ENCODE measurements around the gene ADAM12. TPM values are rescaled to one million over a fixed set of nuclear protein-coding genes. Genes with fewer than 3 reads are reported as not detected.

ADAM12 gene
- total and polyA plus RNA-seq, 7 donors: under 0.01 to 0.82 (median 0.46) TPM; not detected in 1

- H3K27me3 ChIP-seq: no peaks in the 10 kb centered on the region
- H3K36me3 ChIP-seq: no peaks in the 10 kb centered on the region
- WGBS, 2 donors: 86 to 89% methylated on average over 2 of the region's 2 CpGs
- no peak for DNase-seq
- no peak overlapping the region for H3K27ac ChIP-seq
- H3K4me3 ChIP-seq: no peak overlapping the region
- no peaks in the 10 kb centered on the region for H3K9me3 ChIP-seq
- TF ChIP-seq EP300 (IDR thresholded peaks at IDR 0.05) (no peak), POLR2A (IDR thresholded peaks at IDR 0.05) (no peak), POLR2AphosphoS5 (IDR thresholded peaks at IDR 0.05) (no peak)
- TF ChIP-seq, protein P1, sequence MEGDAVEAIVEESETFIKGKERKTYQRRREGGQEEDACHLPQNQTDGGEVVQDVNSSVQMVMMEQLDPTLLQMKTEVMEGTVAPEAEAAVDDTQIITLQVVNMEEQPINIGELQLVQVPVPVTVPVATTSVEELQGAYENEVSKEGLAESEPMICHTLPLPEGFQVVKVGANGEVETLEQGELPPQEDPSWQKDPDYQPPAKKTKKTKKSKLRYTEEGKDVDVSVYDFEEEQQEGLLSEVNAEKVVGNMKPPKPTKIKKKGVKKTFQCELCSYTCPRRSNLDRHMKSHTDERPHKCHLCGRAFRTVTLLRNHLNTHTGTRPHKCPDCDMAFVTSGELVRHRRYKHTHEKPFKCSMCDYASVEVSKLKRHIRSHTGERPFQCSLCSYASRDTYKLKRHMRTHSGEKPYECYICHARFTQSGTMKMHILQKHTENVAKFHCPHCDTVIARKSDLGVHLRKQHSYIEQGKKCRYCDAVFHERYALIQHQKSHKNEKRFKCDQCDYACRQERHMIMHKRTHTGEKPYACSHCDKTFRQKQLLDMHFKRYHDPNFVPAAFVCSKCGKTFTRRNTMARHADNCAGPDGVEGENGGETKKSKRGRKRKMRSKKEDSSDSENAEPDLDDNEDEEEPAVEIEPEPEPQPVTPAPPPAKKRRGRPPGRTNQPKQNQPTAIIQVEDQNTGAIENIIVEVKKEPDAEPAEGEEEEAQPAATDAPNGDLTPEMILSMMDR (IDR thresholded peaks at IDR 0.05): no peak
- no peaks in the 10 kb centered on the region for H3K4me1 ChIP-seq
- intact Hi-C loops (cut with DNase I): no loop called here
Measured at GRCh38 chr10:126374435-126374834, 13.8 kb downstream of the ADAM12 start.

GRCh38 chr10:126373972-126374371 is 14.3 kb downstream of the ADAM12 start:
- intact Hi-C loops (cut with DNase I): no loop called here
- WGBS, 2 donors: 89 to 96% methylated on average over 1 of the region's 1 CpG
- Histone ChIP-seq H3K4me3 (no peak overlapping the region), H3K27ac (no peak overlapping the region), H3K27me3 (no peaks in the 10 kb centered on the region), H3K36me3 (no peaks in the 10 kb centered on the region), H3K4me1 (no peaks in the 10 kb centered on the region), H3K9me3 (no peaks in the 10 kb centered on the region)
- no peak for TF ChIP-seq EP300 (IDR thresholded peaks at IDR 0.05)
- TF ChIP-seq POLR2AphosphoS5 (IDR thresholded peaks at IDR 0.05): no peak
- TF ChIP-seq POLR2A (IDR thresholded peaks at IDR 0.05): no peak
- TF ChIP-seq, protein P1 (IDR thresholded peaks at IDR 0.05): no peak
- no peak for DNase-seq

- Histone ChIP-seq H3K27ac (no peak overlapping the region), H3K9me3 (no peaks in the 10 kb centered on the region), H3K4me3 (no peak overlapping the region), H3K36me3 (no peaks in the 10 kb centered on the region), H3K4me1 (no peaks in the 10 kb centered on the region), H3K27me3 (no peaks in the 10 kb centered on the region)
- no peak for DNase-seq
- no peak for TF ChIP-seq POLR2A (IDR thresholded peaks at IDR 0.05)
- TF ChIP-seq EP300 (IDR thresholded peaks at IDR 0.05): no peak
- TF ChIP-seq, protein P1 (IDR thresholded peaks at IDR 0.05): no peak
- TF ChIP-seq POLR2AphosphoS5 (IDR thresholded peaks at IDR 0.05): no peak
- intact Hi-C loops (cut with DNase I): no loop called here
- WGBS, 2 donors: 32 to 64% methylated on average over 4 of the region's 4 CpGs
Measured at GRCh38 chr10:126373147-126373546, 15.1 kb downstream of the ADAM12 start.

GRCh38 chr10:126372396-126372795 is 15.9 kb downstream of the ADAM12 start:
- DNase-seq: no peak
- 5 to 15% methylated on average over 1 of the region's 1 CpG for WGBS, 2 donors
- intact Hi-C loops (cut with DNase I): no loop called here
- Histone ChIP-seq H3K27me3 (no peaks in the 10 kb centered on the region), H3K4me3 (no peak overlapping the region), H3K27ac (no peak overlapping the region), H3K4me1 (no peaks in the 10 kb centered on the region), H3K9me3 (no peaks in the 10 kb centered on the region), H3K36me3 (no peaks in the 10 kb centered on the region)
- TF ChIP-seq POLR2A (IDR thresholded peaks at IDR 0.05) (no peak), POLR2AphosphoS5 (IDR thresholded peaks at IDR 0.05) (no peak), EP300 (IDR thresholded peaks at IDR 0.05) (no peak)
- TF ChIP-seq, protein P1 (IDR thresholded peaks at IDR 0.05): no peak

DNA sequence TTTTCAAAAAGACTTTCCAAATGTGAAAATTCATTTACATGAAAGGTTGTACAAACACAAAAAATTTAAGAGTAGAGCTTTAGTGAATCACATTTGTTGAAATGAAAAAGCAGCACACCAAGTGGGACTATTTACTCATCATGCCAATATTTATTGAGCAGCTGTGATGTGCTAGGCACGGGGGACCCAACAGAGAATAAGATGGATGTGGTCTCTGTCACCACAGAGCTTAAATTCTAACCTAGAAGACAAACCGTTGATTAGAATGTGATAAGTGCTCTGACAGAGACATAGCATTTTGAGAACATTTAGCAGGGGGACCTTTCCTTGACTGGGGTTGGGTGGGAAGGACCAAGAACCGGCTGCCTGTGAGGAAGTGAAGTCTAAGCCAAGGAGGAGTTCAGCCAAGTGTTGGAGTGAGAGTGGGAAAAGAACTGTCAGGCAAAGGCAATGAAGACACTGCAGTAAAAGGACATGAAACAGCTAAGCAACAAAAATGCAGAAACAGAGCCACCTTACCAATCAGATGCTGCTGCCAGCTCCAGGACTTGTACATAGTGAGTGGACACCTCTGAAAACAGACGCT is 19.1 kb downstream of the ADAM12 start:
- H3K36me3 ChIP-seq: no peaks in the 10 kb centered on the region
- intact Hi-C loops (cut with DNase I): no loop called here
- TF ChIP-seq POLR2AphosphoS5 (IDR thresholded peaks at IDR 0.05) (no peak), POLR2A (IDR thresholded peaks at IDR 0.05) (no peak), EP300 (IDR thresholded peaks at IDR 0.05) (no peak)
- TF ChIP-seq, protein P1 (IDR thresholded peaks at IDR 0.05): no peak
- no peak overlapping the region for H3K27ac ChIP-seq
- H3K27me3 ChIP-seq: no peaks in the 10 kb centered on the region
- H3K4me3 ChIP-seq: no peak overlapping the region
- WGBS, 2 donors: 45 to 53% methylated on average over 4 of the region's 4 CpGs
- H3K9me3 ChIP-seq: no peaks in the 10 kb centered on the region
- no peak for DNase-seq
- no peaks in the 10 kb centered on the region for H3K4me1 ChIP-seq

All from sigmoid colon (tissue), 7 donors.